ENCODE results near the gene BCLAF1.
"Not testable (repeated sequence)": the region's sequence is repeated elsewhere in the genome, so short reads cannot be mapped to it uniquely, and the experiment has no call there.

Gene BCLAF1

GRCh38 chr6:136312975-136313374, 23.3 kb upstream of the BCLAF1 start:
- no peak for DNase-seq

GRCh38 chr6:136309729-136310311, 20.2 kb upstream of the BCLAF1 start:
- DNase-seq: no peak
- intact Hi-C loops (cut with DNase I): no loop called here

More at GRCh38 chr6:136312975-136313374, 23.3 kb upstream of the BCLAF1 start:
- intact Hi-C loops (cut with DNase I): no loop called here

- intact Hi-C loops (cut with DNase I): no loop called here
- no peak for DNase-seq
Observed at GRCh38 chr6:136309171-136309570, 19.5 kb upstream of the BCLAF1 start.

GRCh38 chr6:136308469-136308868, 18.8 kb upstream of the BCLAF1 start:
- intact Hi-C loops (cut with DNase I); DNase-seq: not testable (repeated sequence)

GRCh38 chr6:136307351-136307750, 17.7 kb upstream of the BCLAF1 start:
- no peak for DNase-seq
- intact Hi-C loops (cut with DNase I): no loop called here

- DNase-seq: peak in 31 of 42 donors; percentile 16 to 86 (median 58)
- intact Hi-C loops (cut with DNase I): no loop called here
Observed at GRCh38 chr6:136306466-136306865, 16.8 kb upstream of the BCLAF1 start.

GRCh38 chr6:136304410-136304809, 14.8 kb upstream of the BCLAF1 start:
- intact Hi-C loops (cut with DNase I): no loop called here
- DNase-seq: no peak

GRCh38 chr6:136303516-136303915, 13.9 kb upstream of the BCLAF1 start:
- DNase-seq: peak in 1 of 42 donors; percentile 11
- intact Hi-C loops (cut with DNase I): no loop called here

GRCh38 chr6:136294621-136295020, 5.0 kb upstream of the BCLAF1 start:
- intact Hi-C loops (cut with DNase I): loop anchor here (10.0 kb wide), 1 partner anchor 500 kb away; the partner anchor contains the start of gene MAP3K5
- DNase-seq: no peak

GRCh38 chr6:136290410-136291010, 864 bp upstream of the BCLAF1 start:
- intact Hi-C loops (cut with DNase I): loop anchor here (10.0 kb wide), 1 partner anchor 504 kb away; the partner anchor contains the start of gene MAP3K5
- peak; percentile 23 to 81 (median 64) for DNase-seq

GRCh38 chr6:136289327-136289578, 393 bp downstream of the BCLAF1 start:
- peak; percentile 73 to 95 (median 89) for DNase-seq
- intact Hi-C loops (cut with DNase I): loop anchor here (5.0 kb wide), 1 partner anchor 37 kb away; the partner anchor contains the start of gene MTFR2

GRCh38 chr6:136288566-136289326, 900 bp downstream of the BCLAF1 start:
- intact Hi-C loops (cut with DNase I): loop anchor here (5.0 kb wide), 1 partner anchor 36 kb away; the partner anchor contains the start of gene MTFR2
- peak; percentile 56 to 93 (median 77) for DNase-seq

- DNase-seq: no peak
- intact Hi-C loops (cut with DNase I): loop anchor here (5.0 kb wide), 1 partner anchor 33 kb away; the partner anchor contains the start of gene MTFR2
Observed at GRCh38 chr6:136284909-136285308, 4.7 kb downstream of the BCLAF1 start.

- no peak for DNase-seq
- intact Hi-C loops (cut with DNase I): no loop called here
Observed at GRCh38 chr6:136282906-136283305, 6.7 kb downstream of the BCLAF1 start.

- intact Hi-C loops (cut with DNase I): no loop called here
- no peak for DNase-seq
Observed at GRCh38 chr6:136280032-136280609, 9.5 kb downstream of the BCLAF1 start.

GRCh38 chr6:136274062-136274461, 15.6 kb downstream of the BCLAF1 start:
- intact Hi-C loops (cut with DNase I): no loop called here
- DNase-seq: no peak

GRCh38 chr6:136265101-136265500, 24.5 kb downstream of the BCLAF1 start:
- intact Hi-C loops (cut with DNase I): no loop called here
- no peak for DNase-seq

GRCh38 chr6:136262940-136263339, 26.7 kb downstream of the BCLAF1 start:
- intact Hi-C loops (cut with DNase I): no loop called here
- no peak for DNase-seq

GRCh38 chr6:136254851-136255466, 34.7 kb downstream of the BCLAF1 start:
- DNase-seq: no peak
- intact Hi-C loops (cut with DNase I): loop anchor here (5.0 kb wide), 1 partner anchor 32 kb away; the partner anchor contains the start of gene BCLAF1
